ENCODE data around the gene NCAPD3. TPM values are rescaled to one million over a fixed set of nuclear protein-coding genes. Genes with fewer than 3 reads are reported as not detected.

The NCAPD3 gene
- total and polyA plus RNA-seq, 9 of the 15 experiments (the other 6 are each of a cell fraction or from before 2014, with no cell fraction given), result 23.6 to 80.6 (median 58.6) TPM

GRCh38 chr11:134254433-134255183 is 30.8 kb upstream of the NCAPD3 start:
- H3K9ac ChIP-seq (ENCODE audit: insufficient read depth in 1 of 2, low read depth in 2 of 2, low read length in 2 of 2), result 0 out of 4 replicates have a peak overlapping the region, but pooled peaks of 1 of the 2 experiments have one; percentile 70
- H3K27me3 ChIP-seq (ENCODE audit: control insufficient read depth in 2 of 2, insufficient read depth in 2 of 2, low read length in 2 of 2), result no peaks in the 10 kb centered on the region
- WGBS (ENCODE audit: insufficient coverage, low coverage, missing lambda C conversion rate), result 28% methylated on average over 3 of the region's 3 CpGs
- ChIA-PET POLR2A (interaction anchor here (0.7 to 1.6 kb wide), 2 partner anchors 8 to 10 kb away, joined by 4 to 8 read pairs; no protein-coding TSS in a partner anchor), CTCF (ENCODE audit: low intra/inter-chr PET ratio) (no interaction called here)
- no peak overlapping the region for H2AFZ ChIP-seq (ENCODE audit: low read depth, low read length)
- no peak for TF ChIP-seq SIRT6 (IDR thresholded peaks at IDR 0.05; ENCODE audit: low read depth, low read length)
- no peak for TF ChIP-seq CXXC5 (CRISPR knock-in tag; IDR thresholded peaks at IDR 0.05)
- H3K4me1 ChIP-seq (replicated peaks in 1 of 2; ENCODE audit: control insufficient read depth in 2 of 2, insufficient read depth in 2 of 2, low read length in 2 of 2), result peaks cover 3 to 8% of the 10 kb centered on the region in 2 experiments; a peak in 4 of 5 replicates
- intact Hi-C loops (cut with micrococcal nuclease), result no loop called here
- H3K4me2 ChIP-seq (ENCODE audit: insufficient read depth, low read length), result peak overlapping the region; percentile 96; the same call in 1 of the 2 replicates
- no TSS peak for BruUV-seq (replicated peaks)
- FAIRE-seq (no peak), DNase-seq (ENCODE audit: extremely low read depth in 1 of 4, low spot score in 3 of 4) (no peak), ATAC-seq (no peak)
- H3K79me2 ChIP-seq (ENCODE audit: control insufficient read depth, insufficient read depth, low read length), result peaks cover 32% of the 10 kb centered on the region
- peak overlapping the region; percentile 92; the same call in 1 of the 2 replicates for H3K4me3 ChIP-seq
- no peaks in the 10 kb centered on the region for H4K20me1 ChIP-seq (replicated peaks; ENCODE audit: control insufficient read depth, insufficient read depth, low read length)
- H3K36me3 ChIP-seq (ENCODE audit: control insufficient read depth, insufficient read depth, low read length), result peaks cover 46% of the 10 kb centered on the region
- in situ Hi-C loops (cut with MboI), result no loop called here
- H3K9me1 ChIP-seq (ENCODE audit: control insufficient read depth, insufficient read depth, low read length), result no peaks in the 10 kb centered on the region
- H3K27ac ChIP-seq (ENCODE audit: extremely low read depth, low read depth, low read length), result no peak overlapping the region
- no peaks in the 10 kb centered on the region for H3K9me3 ChIP-seq (replicated peaks; ENCODE audit: control insufficient read depth, insufficient read depth, low read depth, low read length)
